K562 (cell line): ENCODE data around the gene FAM107B. TPM values are rescaled to one million over a fixed set of nuclear protein-coding genes. Genes with fewer than 3 reads are reported as not detected.

Experiments
- ATAC-seq: fragments of 200-7000 bp; cut with Tn5 transposase; 3 replicates; pipeline ENCODE4 v1.9.1; 2020; ENCODE audit warnings: moderate library complexity
- BruUV-seq: library from RNA; stranded (reverse); fragments of 400-500 nt; replicated peaks from 2 replicates; lab custom pipeline; 2021; lab: Mats Ljungman, UMichigan
- CTCF ChIA-PET: fragments of 300-600 bp; formaldehyde crosslinking; extraction: SDS; loops from one replicate; lab custom pipeline; 2021; ENCODE audit warnings: low intra/inter-chr PET ratio; lab: Yijun Ruan, JAX
- POLR2A ChIA-PET: fragments of 300-600, 350-650 bp; sonication (Branson Sonifier 250); formaldehyde crosslinking; extraction: SDS; loops from one replicate; lab custom pipeline; 2021; ENCODE audit warnings: antibody characterized with exemption, inconsistent platforms; lab: Yijun Ruan, JAX
- DNase-seq, 4 experiments: peaks; one replicate each; pipeline versions ENCODE4 v3.0.0 to v3.0.0-alpha.2; 2011 to 2018; ENCODE audit warnings: low spot score in 3 of 4, mixed read lengths in 3 of 4; ENCODE audit errors: extremely low read depth in 1 of 4
- FAIRE-seq: peaks from 2 replicates; lab custom pipeline; 2011; peaks lifted over from hg19 to GRCh38; lab: Jason Lieb, UNC
- H2AFZ ChIP-seq: 2 replicates; pipeline ENCODE4 v1.6.0; 2011; ENCODE audit warnings: low read depth, low read length, control low read depth, inconsistent platforms
- H3K27ac ChIP-seq: fragments of 200-600 bp; 3 replicates; pipeline ENCODE4 v1.8.0; 2011; ENCODE audit warnings: low read depth, mild to moderate bottlenecking, control low read depth, inconsistent platforms, low read length, moderate library complexity, mixed read lengths; ENCODE audit errors: extremely low read depth
- H3K27me3 ChIP-seq, 2 experiments: fragments of 300-600 bp in 1 of 2; 2 replicates in 1 of 2; 3 replicates in 1 of 2; pipeline versions ENCODE4 v1.6.0 to v1.8.0; 2011; ENCODE audit warnings: inconsistent platforms in 2 of 2, low read length in 2 of 2, mild to moderate bottlenecking in 1 of 2, mixed read lengths in 1 of 2, moderate library complexity in 1 of 2; ENCODE audit not compliant: control insufficient read depth in 2 of 2, insufficient read depth in 2 of 2
- H3K36me3 ChIP-seq: fragments of 300-600 bp; 3 replicates; pipeline ENCODE4 v1.8.0; 2011; ENCODE audit warnings: mild to moderate bottlenecking, low read length, inconsistent platforms; ENCODE audit not compliant: control insufficient read depth, insufficient read depth
- H3K4me1 ChIP-seq, 2 experiments: fragments of 200-600 bp in 1 of 2; replicated peaks in 1 of 2; 2 replicates in 1 of 2; 3 replicates in 1 of 2; pipeline versions ENCODE4 v1.5.1 to v1.8.0; 2011; ENCODE audit warnings: inconsistent platforms in 2 of 2, low read length in 2 of 2, mild to moderate bottlenecking in 1 of 2, mixed read lengths in 1 of 2, moderate library complexity in 1 of 2; ENCODE audit not compliant: control insufficient read depth in 2 of 2, insufficient read depth in 2 of 2
- H3K4me2 ChIP-seq: 2 replicates; pipeline ENCODE4 v1.6.1; 2011; ENCODE audit warnings: low read length, control low read depth, inconsistent platforms, mixed read lengths; ENCODE audit not compliant: insufficient read depth
- H3K4me3 ChIP-seq: fragments of 200-600 bp; sonication (generic), shearing (Covaris generic); 2 replicates; pipeline ENCODE4 v1.5.1; 2016; ENCODE audit warnings: control low read depth, inconsistent platforms
- H3K79me2 ChIP-seq: fragments of 200-600 bp; 3 replicates; pipeline ENCODE4 v1.8.0; 2011; ENCODE audit warnings: low read length, inconsistent platforms; ENCODE audit not compliant: control insufficient read depth, insufficient read depth
- H3K9ac ChIP-seq, 2 experiments: 2 replicates each; pipeline versions ENCODE4 v1.6.0 to v1.6.1; 2011; ENCODE audit warnings: low read depth in 2 of 2, low read length in 2 of 2, control low read depth in 1 of 2, inconsistent platforms in 1 of 2, mild to moderate bottlenecking in 1 of 2, mixed read lengths in 1 of 2; ENCODE audit not compliant: insufficient read depth in 1 of 2
- H3K9me1 ChIP-seq: one replicate; pipeline ENCODE4 v1.6.0; 2011; ENCODE audit warnings: inconsistent platforms, mild to moderate bottlenecking, low read length, moderate library complexity; ENCODE audit not compliant: control insufficient read depth, insufficient read depth
- H3K9me3 ChIP-seq: replicated peaks from 2 replicates; pipeline ENCODE4 v1.5.1; 2011; ENCODE audit warnings: low read depth, low read length, inconsistent platforms; ENCODE audit not compliant: control insufficient read depth, insufficient read depth
- H4K20me1 ChIP-seq: replicated peaks from 2 replicates; pipeline ENCODE4 v1.6.1; 2011; ENCODE audit warnings: low read length, inconsistent platforms, mixed read lengths; ENCODE audit not compliant: control insufficient read depth, insufficient read depth
- CHD1 ChIP-seq: fragments of 200-600 bp; sonication (generic); IDR thresholded peaks from one replicate; pipeline ENCODE4 v1.6.1; 2012; ENCODE audit warnings: mild to moderate bottlenecking, moderate library complexity, low read length, inconsistent platforms
- EZH2 ChIP-seq: IDR thresholded peaks from 2 replicates; pipeline ENCODE4 v1.6.1; 2012; ENCODE audit warnings: low read depth, mild to moderate bottlenecking, inconsistent platforms, low read length, borderline replicate concordance
- HIVEP1 ChIP-seq: fragments of 250-450 bp; sonication (Bioruptor Pico); IDR thresholded peaks from 2 replicates; pipeline ENCODE4 v1.4.0; 2020; ENCODE audit warnings: mild to moderate bottlenecking
- HNRNPLL ChIP-seq: fragments of 200-400 bp; formaldehyde crosslinking; IDR thresholded peaks from 2 replicates; pipeline ENCODE4 v1.6.1; 2017; ENCODE audit warnings: low read length, low read depth, mild to moderate bottlenecking; ENCODE audit not compliant: poor library complexity, severe bottlenecking
- RBFOX2 ChIP-seq: fragments of 200-400 bp; formaldehyde crosslinking; IDR thresholded peaks from 2 replicates; pipeline ENCODE4 v1.6.1; 2017; ENCODE audit warnings: low read depth, mild to moderate bottlenecking, low read length, moderate library complexity
- SP1 ChIP-seq: sonication (generic); formaldehyde crosslinking; IDR thresholded peaks from 2 replicates; pipeline ENCODE4 v1.8.1; 2022; ENCODE audit warnings: mild to moderate bottlenecking, missing genetic modification reagents
- SUPT5H ChIP-seq: fragments of 450-650 bp; IDR thresholded peaks from 2 replicates; pipeline ENCODE4 v1.6.1; 2016
- TBL1XR1 ChIP-seq, 2 experiments: IDR thresholded peaks; 2 replicates each; pipeline ENCODE4 v1.6.1; 2012; ENCODE audit warnings: improper control_type of control experiment in 2 of 2, low read length in 2 of 2, mild to moderate bottlenecking in 1 of 2
- ZBTB8A ChIP-seq: fragments of 450-650 bp; IDR thresholded peaks from 2 replicates; pipeline ENCODE4 v1.6.1; 2018; ENCODE audit warnings: mild to moderate bottlenecking, moderate library complexity; ENCODE audit not compliant: partially characterized antibody
- ZNF197 ChIP-seq: fragments of 200-800 bp; sonication (Bioruptor generic); IDR thresholded peaks from 2 replicates; pipeline ENCODE4 v1.6.1; 2016; ENCODE audit warnings: low read depth, missing genetic modification characterization, missing compliant biosample characterization
- ZNF76 ChIP-seq: fragments of 250-450 bp; sonication (Bioruptor Pico); IDR thresholded peaks from 2 replicates; pipeline ENCODE4 v1.4.0; 2020; ENCODE audit warnings: mild to moderate bottlenecking, moderate library complexity, borderline replicate concordance
- ZNF766 ChIP-seq: fragments of 200-800 bp; sonication (Bioruptor generic); conservative IDR thresholded peaks from 2 replicates; pipeline ENCODE4 v1.6.1; 2016; ENCODE audit warnings: missing genetic modification characterization, missing compliant biosample characterization
- WGBS: fragments of 100-300 bp; shearing (Covaris generic); methylation state at CpG from one replicate; pipeline ENCODE4 v1.1.6; 2016; ENCODE audit warnings: low coverage, mixed read lengths; ENCODE audit not compliant: insufficient coverage; ENCODE audit errors: missing lambda C conversion rate; 5-methylcytosine and 5-hydroxymethylcytosine counted together
- in situ Hi-C: fragments of 300-500 bp; cut with MboI; formaldehyde crosslinking; loops from 4 replicates; pipeline ENCODE4 v1.15.0; 2018; ENCODE audit warnings: inconsistent platforms, mixed read lengths
- intact Hi-C: fragments of 100-400 bp; cut with micrococcal nuclease; formaldehyde crosslinking; loops from 2 replicates; pipeline ENCODE4 v1.14.2; 2022
- polyA plus RNA-seq, 8 experiments: library from polyadenylated mRNA; depleted of rRNA in 4 of 8; stranded (reverse) in 5 of 8; unstranded in 3 of 8; fragments of >200 nt; fragmentation: Nextera tagmentation in 2 of 8; fragmentation: Illumina TruSeq in 1 of 8; extraction: Ambion mirVana in 2 of 8; extraction: Trizol in 1 of 8; gene quantifications; 2 replicates each; pipeline versions ENCODE4 v1.2.1 to v1.2.3, GENCODE V29; 2011 to 2014; ENCODE audit warnings: inconsistent platforms in 1 of 8, missing spikeins in 1 of 8
- total RNA-seq, 7 experiments: library from RNA; depleted of rRNA in 6 of 7; stranded (reverse); fragments of >200 nt in 6 of 7; fragmentation: Illumina TruSeq in 2 of 7; extraction: Trizol in 2 of 7; gene quantifications; 2 replicates each; pipeline versions ENCODE4 v1.2.1 to v1.2.3, GENCODE V29; 2011 to 2021; ENCODE audit warnings: low replicate concordance in 1 of 7
- TF ChIP-seq, protein P1 (sequence below): fragments of 250-450 bp; sonication (Bioruptor Pico); IDR thresholded peaks from 2 replicates; pipeline ENCODE4 v1.8.0; 2022; ENCODE audit warnings: inconsistent platforms, mild to moderate bottlenecking, moderate library complexity, borderline replicate concordance
- TF ChIP-seq, protein P2 (sequence below): fragments of 250-450 bp; sonication (Bioruptor Pico); IDR thresholded peaks from 2 replicates; pipeline ENCODE4 v1.4.0; 2020; ENCODE audit warnings: mild to moderate bottlenecking, moderate library complexity, borderline replicate concordance
- TF ChIP-seq, protein P3 (sequence below): sonication (generic); formaldehyde crosslinking; IDR thresholded peaks from 2 replicates; pipeline ENCODE4 v1.8.0; 2022; ENCODE audit warnings: missing genetic modification reagents, mild to moderate bottlenecking, borderline replicate concordance

The FAM107B gene
- total and polyA plus RNA-seq, 9 of the 15 experiments (the other 6 are each of a cell fraction or from before 2014, with no cell fraction given) = 0.40 to 2.8 (median 1.4) TPM

DNA sequence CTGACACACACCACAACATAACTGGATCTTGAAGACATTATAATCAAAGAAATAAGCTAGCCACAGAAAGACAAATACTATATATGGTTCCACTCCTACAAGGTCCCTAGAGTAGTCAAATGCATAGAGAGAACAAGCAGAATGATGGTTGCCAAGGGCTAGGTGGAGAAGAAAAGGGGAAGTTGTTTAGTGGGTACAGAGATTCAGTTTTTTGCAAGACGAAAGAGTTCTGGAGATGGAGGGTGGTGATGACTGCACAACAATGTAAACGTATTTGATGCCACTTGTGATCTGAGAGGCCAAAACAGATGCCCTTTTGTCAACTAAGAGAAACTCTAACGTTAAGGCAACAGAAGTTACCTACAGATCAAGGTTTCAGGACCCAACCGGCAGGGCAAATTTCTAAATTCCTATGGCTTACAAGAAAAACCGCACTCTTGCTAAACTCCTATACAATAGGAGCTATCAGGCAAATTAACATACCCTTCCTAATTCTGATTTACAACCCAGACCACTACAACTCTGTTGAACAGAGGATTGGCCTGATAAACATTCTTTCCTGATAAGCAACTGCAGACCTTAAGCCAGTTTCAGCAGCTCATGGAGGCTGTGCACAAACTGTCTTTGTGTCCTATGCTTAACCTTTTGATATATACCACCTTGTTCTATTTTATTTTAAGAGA lies 69.0 kb downstream of the FAM107B start (continued):
- TF ChIP-seq SUPT5H (no peak), EZH2 (no peak), RBFOX2 (no peak)

DNA sequence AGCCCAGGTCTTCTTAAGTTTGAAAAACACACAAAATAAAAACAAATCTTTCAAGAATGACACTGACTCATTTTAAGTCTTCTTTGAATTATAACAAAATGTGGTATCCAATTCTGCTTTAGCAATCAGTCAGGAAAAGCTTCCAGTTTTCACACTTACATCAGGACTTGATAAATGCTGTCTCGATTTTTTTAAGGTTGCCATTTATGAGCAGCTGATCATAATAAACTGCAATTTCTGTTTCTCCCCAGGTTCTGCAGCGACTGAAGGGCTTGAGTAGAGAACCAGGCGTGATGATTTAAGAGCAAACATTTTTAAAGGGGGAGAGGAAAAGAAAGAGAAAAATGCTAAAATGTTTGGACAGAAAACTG lies 71.1 kb downstream of the FAM107B start:
- in situ Hi-C loops (no loop called here), intact Hi-C loops (no loop called here)
- TF ChIP-seq ZBTB8A (no peak), HNRNPLL (no peak), ZNF766 (CRISPR knock-in tag) (no peak), ZNF197 (no peak), HIVEP1 (no peak), ZNF76 (CRISPR knock-in tag) (no peak), SP1 (no peak), TBL1XR1 (IDR thresholded peaks at IDR 0.05; ENCODE audit: low read length in 2 of 2) (no peak), CHD1 (no peak)
- TF ChIP-seq, protein P1, sequence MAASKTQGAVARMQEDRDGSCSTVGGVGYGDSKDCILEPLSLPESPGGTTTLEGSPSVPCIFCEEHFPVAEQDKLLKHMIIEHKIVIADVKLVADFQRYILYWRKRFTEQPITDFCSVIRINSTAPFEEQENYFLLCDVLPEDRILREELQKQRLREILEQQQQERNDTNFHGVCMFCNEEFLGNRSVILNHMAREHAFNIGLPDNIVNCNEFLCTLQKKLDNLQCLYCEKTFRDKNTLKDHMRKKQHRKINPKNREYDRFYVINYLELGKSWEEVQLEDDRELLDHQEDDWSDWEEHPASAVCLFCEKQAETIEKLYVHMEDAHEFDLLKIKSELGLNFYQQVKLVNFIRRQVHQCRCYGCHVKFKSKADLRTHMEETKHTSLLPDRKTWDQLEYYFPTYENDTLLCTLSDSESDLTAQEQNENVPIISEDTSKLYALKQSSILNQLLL (CRISPR knock-in tag) = no peak
- TF ChIP-seq, protein P2, sequence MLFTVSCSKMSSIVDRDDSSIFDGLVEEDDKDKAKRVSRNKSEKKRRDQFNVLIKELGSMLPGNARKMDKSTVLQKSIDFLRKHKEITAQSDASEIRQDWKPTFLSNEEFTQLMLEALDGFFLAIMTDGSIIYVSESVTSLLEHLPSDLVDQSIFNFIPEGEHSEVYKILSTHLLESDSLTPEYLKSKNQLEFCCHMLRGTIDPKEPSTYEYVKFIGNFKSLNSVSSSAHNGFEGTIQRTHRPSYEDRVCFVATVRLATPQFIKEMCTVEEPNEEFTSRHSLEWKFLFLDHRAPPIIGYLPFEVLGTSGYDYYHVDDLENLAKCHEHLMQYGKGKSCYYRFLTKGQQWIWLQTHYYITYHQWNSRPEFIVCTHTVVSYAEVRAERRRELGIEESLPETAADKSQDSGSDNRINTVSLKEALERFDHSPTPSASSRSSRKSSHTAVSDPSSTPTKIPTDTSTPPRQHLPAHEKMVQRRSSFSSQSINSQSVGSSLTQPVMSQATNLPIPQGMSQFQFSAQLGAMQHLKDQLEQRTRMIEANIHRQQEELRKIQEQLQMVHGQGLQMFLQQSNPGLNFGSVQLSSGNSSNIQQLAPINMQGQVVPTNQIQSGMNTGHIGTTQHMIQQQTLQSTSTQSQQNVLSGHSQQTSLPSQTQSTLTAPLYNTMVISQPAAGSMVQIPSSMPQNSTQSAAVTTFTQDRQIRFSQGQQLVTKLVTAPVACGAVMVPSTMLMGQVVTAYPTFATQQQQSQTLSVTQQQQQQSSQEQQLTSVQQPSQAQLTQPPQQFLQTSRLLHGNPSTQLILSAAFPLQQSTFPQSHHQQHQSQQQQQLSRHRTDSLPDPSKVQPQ (CRISPR knock-in tag) = no peak
- TF ChIP-seq, protein P3, sequence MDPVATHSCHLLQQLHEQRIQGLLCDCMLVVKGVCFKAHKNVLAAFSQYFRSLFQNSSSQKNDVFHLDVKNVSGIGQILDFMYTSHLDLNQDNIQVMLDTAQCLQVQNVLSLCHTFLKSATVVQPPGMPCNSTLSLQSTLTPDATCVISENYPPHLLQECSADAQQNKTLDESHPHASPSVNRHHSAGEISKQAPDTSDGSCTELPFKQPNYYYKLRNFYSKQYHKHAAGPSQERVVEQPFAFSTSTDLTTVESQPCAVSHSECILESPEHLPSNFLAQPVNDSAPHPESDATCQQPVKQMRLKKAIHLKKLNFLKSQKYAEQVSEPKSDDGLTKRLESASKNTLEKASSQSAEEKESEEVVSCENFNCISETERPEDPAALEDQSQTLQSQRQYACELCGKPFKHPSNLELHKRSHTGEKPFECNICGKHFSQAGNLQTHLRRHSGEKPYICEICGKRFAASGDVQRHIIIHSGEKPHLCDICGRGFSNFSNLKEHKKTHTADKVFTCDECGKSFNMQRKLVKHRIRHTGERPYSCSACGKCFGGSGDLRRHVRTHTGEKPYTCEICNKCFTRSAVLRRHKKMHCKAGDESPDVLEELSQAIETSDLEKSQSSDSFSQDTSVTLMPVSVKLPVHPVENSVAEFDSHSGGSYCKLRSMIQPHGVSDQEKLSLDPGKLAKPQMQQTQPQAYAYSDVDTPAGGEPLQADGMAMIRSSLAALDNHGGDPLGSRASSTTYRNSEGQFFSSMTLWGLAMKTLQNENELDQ (CRISPR knock-in tag) = no peak
- DNase-seq (no peak), FAIRE-seq (no peak), ATAC-seq (no peak)
- H3K9me1 ChIP-seq = no peaks in the 10 kb centered on the region
- H3K9me3 ChIP-seq = no peaks in the 10 kb centered on the region
- 2% methylated on average over 3 of the region's 3 CpGs for WGBS
- CTCF ChIA-PET = no interaction called here
- POLR2A ChIA-PET = no interaction called here
- H3K4me2 ChIP-seq = no peak overlapping the region
- no peaks in the 10 kb centered on the region for H3K4me1 ChIP-seq
- no peaks in the 10 kb centered on the region for H3K79me2 ChIP-seq
- no peaks in the 10 kb centered on the region for H4K20me1 ChIP-seq
- no peak overlapping the region for H3K4me3 ChIP-seq
- H3K27me3 ChIP-seq = peaks cover 2 to 11% of the 10 kb centered on the region in 2 experiments; a peak in 1 of 5 replicates
- no peaks in the 10 kb centered on the region for H3K36me3 ChIP-seq
- H3K27ac ChIP-seq = no peak overlapping the region
- BruUV-seq = no TSS peak
- H2AFZ ChIP-seq = no peak overlapping the region
- H3K9ac ChIP-seq = no peak overlapping the region
